HuH-7 (cell line): Measurements from ENCODE around the gene ERRFI1.
"Not testable (repeated sequence)": the region's sequence is repeated elsewhere in the genome, so short reads cannot be mapped to it uniquely, and the experiment has no call there.

Source experiments
- DNase-seq: peaks from one replicate; pipeline ENCODE4 v3.0.0; 2011; ENCODE audit warnings: low spot score

ERRFI1 gene

DNA sequence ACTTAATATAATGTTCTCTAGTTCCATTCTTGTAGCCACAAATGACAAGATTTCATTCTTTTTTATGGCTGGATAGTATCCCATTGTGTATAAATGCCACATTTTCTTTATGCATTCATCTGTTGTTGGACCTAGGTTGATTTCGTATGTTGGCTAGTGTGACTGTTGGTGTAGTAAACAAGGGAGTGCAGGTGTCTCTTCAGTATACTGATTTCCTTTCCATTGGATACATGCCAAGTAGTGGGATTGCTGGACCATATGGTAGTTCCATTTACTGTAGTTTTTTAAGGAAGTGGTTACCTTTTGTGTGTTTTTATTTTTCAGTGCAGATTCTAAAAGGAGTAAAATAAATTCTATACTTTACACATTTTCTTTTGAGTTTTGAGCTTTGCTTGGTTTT is 58.9 kb downstream of the ERRFI1 start:
- no peak for DNase-seq

DNA sequence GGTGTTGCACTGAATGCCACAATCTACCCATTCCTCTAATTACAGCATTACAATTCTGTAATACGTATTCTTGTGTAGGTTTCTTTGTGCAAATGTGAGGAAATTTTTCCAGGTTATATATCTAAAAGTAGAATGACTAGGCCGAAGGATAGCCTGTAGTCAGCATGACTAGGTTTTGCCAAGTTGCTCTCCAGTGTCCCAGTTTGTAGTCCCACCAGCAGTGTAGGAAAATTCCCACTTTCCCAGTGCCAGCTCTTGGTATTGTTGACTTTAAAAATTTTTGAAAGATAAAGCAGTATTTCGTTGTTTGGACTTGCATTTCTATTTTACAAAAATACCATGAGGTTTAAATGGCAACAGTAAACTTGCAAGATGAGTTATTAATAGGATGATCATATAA is 61.6 kb downstream of the ERRFI1 start:
- DNase-seq = no peak

DNA sequence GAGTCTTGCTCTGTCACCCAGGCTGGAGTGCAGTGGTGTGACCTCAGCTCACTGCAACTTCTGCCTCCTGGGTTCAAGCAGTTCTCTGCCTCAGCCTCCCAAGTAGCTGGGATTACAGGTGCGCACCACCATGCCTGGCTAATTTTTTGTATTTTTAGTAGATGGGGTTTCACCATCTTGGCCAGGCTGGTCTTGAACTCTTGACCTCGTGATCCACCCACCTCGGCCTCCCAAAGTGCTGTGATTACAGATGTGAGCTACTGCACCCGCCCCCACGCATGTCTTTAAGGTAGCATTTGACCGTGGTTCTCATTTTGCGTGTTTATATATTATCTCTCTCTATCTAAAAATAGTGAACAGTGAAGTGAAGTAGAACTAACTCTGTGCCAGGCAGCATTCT is 62.3 kb downstream of the ERRFI1 start:
- DNase-seq = not testable (repeated sequence)

DNA sequence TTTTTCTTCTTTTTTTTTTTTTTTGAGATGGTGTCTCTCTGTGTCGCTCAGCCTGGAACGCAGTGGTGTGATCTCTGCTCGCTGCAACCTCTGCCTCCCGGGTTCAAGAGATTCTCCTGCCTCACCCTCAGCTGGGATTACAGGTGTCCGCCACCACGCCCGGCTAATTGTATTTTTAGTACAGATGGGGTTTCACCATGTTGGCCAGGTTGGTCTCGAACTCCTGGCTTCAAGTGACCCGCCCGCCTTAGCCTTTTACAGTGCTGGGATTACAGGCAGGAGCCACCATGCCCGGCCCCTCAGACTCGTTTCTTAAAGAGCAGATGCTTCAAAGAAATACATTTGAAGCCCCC is 62.8 kb downstream of the ERRFI1 start:
- DNase-seq = not testable (repeated sequence)

DNA sequence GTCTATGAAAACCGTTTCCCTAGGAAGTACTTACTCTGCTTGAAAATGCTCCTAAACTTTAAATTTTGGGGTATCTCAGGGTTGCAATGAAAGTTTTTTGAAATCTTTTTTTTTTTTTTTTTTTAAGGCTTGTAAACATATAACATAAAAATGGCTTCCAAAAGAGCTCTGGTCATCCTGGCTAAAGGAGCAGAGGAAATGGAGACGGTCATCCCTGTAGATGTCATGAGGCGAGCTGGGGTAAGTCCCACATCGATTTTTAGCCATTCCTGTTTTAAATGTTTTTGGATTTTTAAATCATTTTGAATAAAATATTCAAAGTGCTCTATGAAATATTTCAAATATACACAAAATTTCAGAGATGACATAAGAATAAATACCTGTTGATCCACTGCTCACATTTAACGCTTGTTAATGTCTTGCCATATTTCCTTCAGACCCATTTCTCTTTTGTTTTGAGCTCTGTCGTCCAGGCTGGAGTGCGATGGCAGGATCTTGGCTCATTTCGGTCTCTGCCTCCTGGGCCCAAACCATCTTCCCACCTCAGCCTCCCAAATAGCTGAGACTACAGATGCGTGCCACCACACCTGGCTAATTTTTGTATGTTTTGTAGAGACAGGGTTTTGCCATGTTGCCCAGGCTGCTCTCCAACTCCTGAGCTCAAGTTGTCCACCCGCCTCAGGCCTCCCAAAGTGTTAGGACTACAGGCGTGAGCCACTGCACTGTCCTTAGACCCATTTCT is 63.3 kb downstream of the ERRFI1 start:
- DNase-seq = no peak

DNA sequence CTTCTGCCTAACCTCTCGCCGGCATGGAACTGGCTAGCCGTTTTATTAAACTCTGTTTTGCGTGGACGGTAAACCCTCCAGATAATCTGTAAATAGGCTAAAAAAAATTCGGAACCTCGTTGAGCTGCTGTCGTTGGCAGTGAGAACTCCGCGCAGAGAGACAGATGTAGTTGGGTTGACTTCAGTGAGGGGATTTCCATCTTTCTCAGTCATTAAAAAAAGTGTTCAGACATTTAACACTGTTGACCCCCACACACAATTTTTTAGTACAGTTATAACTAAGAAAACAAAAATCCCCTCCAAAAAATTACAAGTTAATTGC is 64.1 kb downstream of the ERRFI1 start:
- DNase-seq = no peak
